SU-DHL-6 (cell line): ENCODE measurements around the gene FAM124B.

Experiments
- H2AFZ ChIP-seq: fragments of 200-600 bp; sonication (generic); 2 replicates; pipeline ENCODE4 v1.6.1; 2014; ENCODE audit warnings: low read depth, mild to moderate bottlenecking, moderate library complexity, mixed read lengths, antibody characterized with exemption, low read length; ENCODE audit not compliant: severe bottlenecking
- H3F3A ChIP-seq: fragments of 200-600 bp; shearing (Covaris generic); 2 replicates; pipeline ENCODE4 v1.6.0; 2016; ENCODE audit warnings: antibody characterized with exemption, mild to moderate bottlenecking; ENCODE audit not compliant: insufficient read depth
- H3K27ac ChIP-seq: fragments of 200-600 bp; sonication (generic); 2 replicates; pipeline ENCODE4 v1.5.1; 2016; ENCODE audit warnings: low read depth, mild to moderate bottlenecking, low read length, moderate library complexity, mixed read lengths
- H3K27me3 ChIP-seq: fragments of 200-600 bp; sonication (generic), shearing (Covaris generic); 2 replicates; pipeline ENCODE4 v1.6.0; 2014; ENCODE audit warnings: mild to moderate bottlenecking, low read length
- H3K36me3 ChIP-seq: fragments of 200-600 bp; sonication (generic); 2 replicates; pipeline ENCODE4 v1.6.1; 2014; ENCODE audit warnings: mild to moderate bottlenecking, low read length, mixed read lengths
- H3K4me2 ChIP-seq: fragments of 300-600, 200-600 bp; shearing (Covaris generic), sonication (generic); 2 replicates; pipeline ENCODE4 v1.6.0; 2014; ENCODE audit warnings: low read length, low read depth, mild to moderate bottlenecking; ENCODE audit not compliant: poor library complexity, severe bottlenecking
- H3K4me3 ChIP-seq: fragments of 200-600 bp; sonication (generic); 2 replicates; pipeline ENCODE4 v1.5.1; 2014; ENCODE audit warnings: antibody characterized with exemption, low read length, mild to moderate bottlenecking, mixed read lengths; ENCODE audit not compliant: insufficient read depth, poor library complexity, severe bottlenecking
- H3K79me2 ChIP-seq: fragments of 200-600 bp; sonication (generic); 2 replicates; pipeline ENCODE4 v1.6.1; 2014; ENCODE audit warnings: mild to moderate bottlenecking, low read length, moderate library complexity; ENCODE audit not compliant: insufficient read depth
- H3K9ac ChIP-seq: fragments of 200-600 bp; sonication (generic); 2 replicates; pipeline ENCODE4 v1.7.0; 2014; ENCODE audit warnings: mild to moderate bottlenecking, low read length
- H3K9me2 ChIP-seq: fragments of 200-600 bp; sonication (generic); replicated peaks from 2 replicates; pipeline ENCODE4 v1.6.1; 2014; ENCODE audit warnings: low read length; ENCODE audit not compliant: insufficient read depth
- H3K9me3 ChIP-seq: fragments of 200-600 bp; sonication (generic); 2 replicates; pipeline ENCODE4 v1.6.1; 2014; ENCODE audit warnings: low read length, mixed read lengths; ENCODE audit not compliant: insufficient read depth
- H4K20me1 ChIP-seq: fragments of 200-600 bp; sonication (generic); 2 replicates; pipeline ENCODE4 v1.6.1; 2014; ENCODE audit warnings: low read depth, mild to moderate bottlenecking, antibody characterized with exemption, low read length, moderate library complexity, mixed read lengths
- CTCF ChIP-seq: fragments of 200-600 bp; sonication (generic); IDR thresholded peaks from one replicate; pipeline ENCODE4 v1.5.1; 2017; ENCODE audit warnings: antibody characterized with exemption, mild to moderate bottlenecking, low read length, moderate library complexity; ENCODE audit not compliant: insufficient read depth, poor library complexity, severe bottlenecking
- EZH2phosphoT487 ChIP-seq: fragments of 200-600 bp; sonication (generic), shearing (Covaris generic); conservative IDR thresholded peaks from 2 replicates; pipeline ENCODE4 v1.6.1; 2018; ENCODE audit warnings: mild to moderate bottlenecking, antibody characterized with exemption, low read length, moderate library complexity, mixed read lengths

FAM124B gene

GRCh38 chr2:224421065-224421464 lies 19.2 kb upstream of the FAM124B start:
- no peak overlapping the region for H3K4me2 ChIP-seq
- H3K9me2 ChIP-seq, result no peaks in the 10 kb centered on the region
- no peaks in the 10 kb centered on the region for H4K20me1 ChIP-seq
- no peak overlapping the region for H3K4me3 ChIP-seq
- no peaks in the 10 kb centered on the region for H3K36me3 ChIP-seq
- H3F3A ChIP-seq, result no peaks in the 10 kb centered on the region
- H3K9ac ChIP-seq, result no peak overlapping the region
- no peaks in the 10 kb centered on the region for H3K27me3 ChIP-seq
- H3K27ac ChIP-seq, result no peak overlapping the region
- no peaks in the 10 kb centered on the region for H3K79me2 ChIP-seq
- H3K9me3 ChIP-seq, result no peaks in the 10 kb centered on the region; the same call in 1 of the 2 replicates
- no peak overlapping the region for H2AFZ ChIP-seq
- TF ChIP-seq CTCF (no peak), EZH2phosphoT487 (no peak)

GRCh38 chr2:224417947-224418346 lies 16.0 kb upstream of the FAM124B start:
- H3K9me3 ChIP-seq, result no peaks in the 10 kb centered on the region; the same call in 1 of the 2 replicates
- no peaks in the 10 kb centered on the region for H3K9me2 ChIP-seq
- H3K79me2 ChIP-seq, result no peaks in the 10 kb centered on the region
- no peak overlapping the region for H2AFZ ChIP-seq
- H4K20me1 ChIP-seq, result no peaks in the 10 kb centered on the region
- no peak overlapping the region for H3K4me3 ChIP-seq
- H3K36me3 ChIP-seq, result no peaks in the 10 kb centered on the region
- no peaks in the 10 kb centered on the region for H3K27me3 ChIP-seq
- no peak for TF ChIP-seq CTCF
- TF ChIP-seq EZH2phosphoT487, result no peak
- no peak overlapping the region for H3K9ac ChIP-seq
- H3F3A ChIP-seq, result no peaks in the 10 kb centered on the region
- H3K27ac ChIP-seq, result no peak overlapping the region
- no peak overlapping the region for H3K4me2 ChIP-seq

GRCh38 chr2:224417361-224417729 lies 15.4 kb upstream of the FAM124B start:
- H3K36me3 ChIP-seq, result no peaks in the 10 kb centered on the region
- H3K9ac ChIP-seq, result no peak overlapping the region
- H3K27me3 ChIP-seq, result no peaks in the 10 kb centered on the region
- no peak overlapping the region for H2AFZ ChIP-seq
- H3K79me2 ChIP-seq, result no peaks in the 10 kb centered on the region
- H3F3A ChIP-seq, result no peaks in the 10 kb centered on the region
- no peak overlapping the region for H3K27ac ChIP-seq
- no peak overlapping the region for H3K4me2 ChIP-seq
- no peaks in the 10 kb centered on the region; the same call in 1 of the 2 replicates for H3K9me3 ChIP-seq
- TF ChIP-seq CTCF (no peak), EZH2phosphoT487 (no peak)
- H4K20me1 ChIP-seq, result no peaks in the 10 kb centered on the region
- H3K4me3 ChIP-seq, result no peak overlapping the region
- H3K9me2 ChIP-seq, result no peaks in the 10 kb centered on the region
